HG03520 (cell line): ENCODE measurements around the gene ZHX3.
"Not testable (repeated sequence)": the region's sequence is repeated elsewhere in the genome, so short reads cannot be mapped to it uniquely, and the experiment has no call there.

Experiments
- ATAC-seq: cut with Tn5 transposase; IDR thresholded peaks from one replicate; pipeline ENCODE4 v1.9.1; 2021; ENCODE audit warnings: mild to moderate bottlenecking, moderate library complexity; ENCODE audit not compliant: unreplicated experiment

Gene ZHX3

GRCh38 chr20:41334443-41335421 is 17.2 kb upstream of the ZHX3 start:
- ATAC-seq = no peak

- no peak for ATAC-seq
These were observed 16.5 kb upstream of the ZHX3 start for GRCh38 chr20:41334036-41334435.

- ATAC-seq = no peak
These were observed 14.2 kb upstream of the ZHX3 start for GRCh38 chr20:41331731-41332130.

- no peak for ATAC-seq
These were observed 13.4 kb upstream of the ZHX3 start for GRCh38 chr20:41330941-41331340.

- ATAC-seq = no peak
These were observed 12.8 kb upstream of the ZHX3 start for GRCh38 chr20:41330343-41330720.

- peak; percentile 68 for ATAC-seq
These were observed 12.2 kb upstream of the ZHX3 start for GRCh38 chr20:41329435-41330342.

- ATAC-seq = no peak
These were observed 9.6 kb upstream of the ZHX3 start for GRCh38 chr20:41327178-41327577.

GRCh38 chr20:41320976-41321375 is 3.4 kb upstream of the ZHX3 start:
- ATAC-seq = no peak

- no peak for ATAC-seq
These were observed 2.9 kb upstream of the ZHX3 start for GRCh38 chr20:41320441-41320840.

GRCh38 chr20:41318271-41318649 is 729 bp upstream of the ZHX3 start:
- ATAC-seq = no peak

- peak; percentile 39 for ATAC-seq
These were observed 657 bp downstream of the ZHX3 start for GRCh38 chr20:41316602-41317545.

GRCh38 chr20:41316051-41316450 is 1.5 kb downstream of the ZHX3 start:
- no peak for ATAC-seq

- no peak for ATAC-seq
These were observed 3.1 kb downstream of the ZHX3 start for GRCh38 chr20:41314386-41314785.

- ATAC-seq = not testable (repeated sequence)
These were observed 5.5 kb downstream of the ZHX3 start for GRCh38 chr20:41312009-41312408.

- ATAC-seq = no peak
These were observed 7.7 kb downstream of the ZHX3 start for GRCh38 chr20:41309817-41310216.

GRCh38 chr20:41308726-41309413 is 8.7 kb downstream of the ZHX3 start:
- ATAC-seq = no peak

GRCh38 chr20:41308290-41308711 is 9.2 kb downstream of the ZHX3 start:
- ATAC-seq = no peak

- ATAC-seq = no peak
These were observed 10.5 kb downstream of the ZHX3 start for GRCh38 chr20:41307021-41307420.

GRCh38 chr20:41306061-41306727 is 11.3 kb downstream of the ZHX3 start:
- ATAC-seq = peak; percentile 89
